HG02588 (cell line): ENCODE results near the gene CEP20.

ENCODE experiments used
- ATAC-seq: cut with Tn5 transposase; IDR thresholded peaks from one replicate; pipeline ENCODE4 v1.9.1; 2021; ENCODE audit warnings: mild to moderate bottlenecking, moderate library complexity; ENCODE audit not compliant: unreplicated experiment

Gene CEP20

DNA sequence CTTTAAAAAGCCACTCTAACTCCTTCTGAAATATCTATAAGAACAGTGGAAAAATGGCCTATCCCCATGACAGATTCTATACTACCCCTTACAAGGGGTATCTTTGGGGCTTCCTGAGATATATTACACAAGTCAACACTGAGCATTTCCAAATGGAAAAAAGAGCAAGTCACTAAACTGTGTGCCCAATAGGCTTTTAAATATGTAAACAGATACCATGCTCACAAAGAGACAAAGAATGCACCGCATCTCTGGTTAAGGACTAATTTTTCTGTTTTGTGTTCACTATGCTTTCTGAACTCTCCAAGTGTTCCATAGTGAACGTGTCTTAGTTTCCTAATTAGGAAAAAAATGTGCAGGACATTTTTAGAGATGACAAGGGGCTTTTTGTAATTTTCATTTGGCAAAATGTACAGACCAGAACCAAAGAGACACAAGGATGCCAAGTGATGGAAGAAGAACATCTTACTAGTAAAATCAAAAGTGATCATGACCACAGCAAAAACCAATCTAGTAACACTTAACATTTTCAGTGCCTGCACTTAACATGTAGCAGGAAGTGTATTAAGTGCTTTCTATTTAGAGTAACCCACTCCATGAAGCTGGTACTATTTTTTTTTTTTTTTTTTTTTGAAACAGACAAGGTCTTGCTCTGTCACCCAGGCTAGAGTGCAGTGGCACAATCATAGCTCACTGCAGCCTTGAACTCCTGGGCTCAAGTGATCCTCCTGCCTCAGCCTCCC lies 53.1 kb downstream of the CEP20 start:
- no peak for ATAC-seq

- ATAC-seq, result no peak
Observed at GRCh38 chr16:15834502-15834901, 53.9 kb downstream of the CEP20 start.

GRCh38 chr16:15833541-15833940 lies 54.9 kb downstream of the CEP20 start:
- no peak for ATAC-seq

GRCh38 chr16:15832241-15832640 lies 56.2 kb downstream of the CEP20 start:
- ATAC-seq, result no peak

GRCh38 chr16:15830832-15831451 lies 57.5 kb downstream of the CEP20 start:
- ATAC-seq, result no peak

DNA sequence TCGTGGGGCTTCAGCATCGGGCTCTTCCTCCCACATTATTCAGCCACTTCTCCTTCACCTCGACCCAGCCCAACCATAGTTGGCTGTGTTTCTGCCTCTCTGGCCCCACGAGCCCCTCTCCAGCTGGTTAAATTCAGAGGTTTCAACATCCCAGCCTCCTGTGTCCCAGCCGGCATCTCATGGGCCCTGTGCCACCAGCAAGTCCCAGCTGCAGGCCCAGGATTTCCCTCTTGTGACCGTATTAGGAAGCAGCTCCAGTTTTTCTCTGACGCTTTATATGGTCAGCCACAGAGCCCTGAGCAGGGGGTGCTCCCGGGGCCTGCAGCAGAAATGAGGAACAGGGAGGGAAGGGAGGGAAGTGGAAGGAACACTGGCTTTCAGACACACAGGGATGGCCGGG lies 58.9 kb downstream of the CEP20 start:
- ATAC-seq, result no peak

DNA sequence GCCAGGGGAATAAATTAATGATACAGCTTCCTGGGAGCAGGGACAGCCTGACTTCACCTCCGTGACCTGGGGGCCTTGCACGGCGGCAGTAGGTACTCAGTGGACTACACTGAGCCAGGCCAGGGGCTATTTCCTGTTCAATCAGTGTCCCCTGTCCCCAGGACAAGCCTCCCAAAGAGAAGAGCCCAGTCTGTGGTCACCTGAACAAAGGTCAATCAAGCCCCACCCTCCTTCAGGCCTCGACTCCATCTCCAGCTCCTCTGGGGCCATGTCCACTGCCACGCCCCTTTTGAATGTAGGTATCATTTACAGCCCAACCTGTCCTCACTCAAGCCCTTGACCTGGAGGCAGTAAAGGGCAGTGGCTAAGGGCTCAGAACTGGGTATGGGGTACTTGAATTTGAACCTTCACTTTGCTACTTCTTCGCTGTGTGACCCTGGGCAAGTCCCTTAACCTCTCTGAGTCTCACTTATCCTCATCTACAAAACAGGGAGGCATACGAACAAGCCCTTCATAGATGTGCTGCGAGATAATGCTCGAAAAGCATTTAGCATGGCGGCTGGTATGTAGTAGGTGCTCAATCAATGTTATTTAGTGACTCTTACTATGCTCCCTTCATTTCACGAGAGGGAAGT lies 60.6 kb downstream of the CEP20 start:
- ATAC-seq, result no peak

- ATAC-seq, result no peak
Observed at GRCh38 chr16:15827299-15827698, 61.1 kb downstream of the CEP20 start.

GRCh38 chr16:15825750-15826305 lies 62.6 kb downstream of the CEP20 start:
- no peak for ATAC-seq

DNA sequence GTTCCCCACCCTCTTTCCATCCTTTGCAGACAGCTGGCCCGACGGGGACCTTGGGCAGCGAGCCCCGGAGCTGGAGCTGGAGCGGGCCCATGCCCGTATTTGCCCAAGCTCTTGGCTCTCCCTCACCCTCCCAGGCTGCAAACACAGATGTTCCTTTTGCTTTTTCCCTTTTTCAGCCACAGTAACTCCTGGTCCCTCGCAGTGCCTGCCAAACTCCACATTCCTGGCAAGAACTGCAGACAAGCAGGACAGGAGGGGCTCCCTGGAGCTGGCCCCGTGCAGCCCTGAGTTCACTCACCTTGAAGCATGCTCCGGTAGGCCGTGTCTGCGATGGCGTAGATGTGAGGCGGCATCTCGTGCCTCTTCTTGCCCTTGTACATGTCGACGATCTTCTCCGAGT lies 65.4 kb downstream of the CEP20 start:
- no peak for ATAC-seq

DNA sequence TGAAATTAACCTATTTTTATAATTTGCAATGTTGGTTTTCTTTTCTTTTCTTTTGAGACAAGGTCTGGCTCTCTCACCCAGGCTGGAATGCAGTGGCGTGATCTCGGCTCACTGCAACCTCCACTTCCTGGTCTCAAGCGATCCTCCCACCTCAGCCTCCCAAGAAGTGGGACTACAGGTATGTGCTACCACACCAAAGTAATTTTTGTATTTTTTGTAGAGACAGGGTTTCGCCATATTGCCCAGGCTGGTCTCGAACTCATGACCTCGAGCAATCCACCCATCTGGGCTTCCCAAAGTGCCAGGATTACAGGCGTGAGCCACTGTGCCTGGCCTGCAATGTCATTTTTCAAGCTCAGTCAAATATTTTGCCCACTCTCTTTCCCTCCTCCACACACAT lies 67.6 kb downstream of the CEP20 start:
- no peak for ATAC-seq

- no peak for ATAC-seq
Observed at GRCh38 chr16:15819046-15819445, 69.4 kb downstream of the CEP20 start.

GRCh38 chr16:15817446-15817845 lies 71.0 kb downstream of the CEP20 start:
- ATAC-seq, result no peak

- ATAC-seq, result no peak
Observed at GRCh38 chr16:15816228-15816627, 72.2 kb downstream of the CEP20 start.
